Ectodermal cell (in vitro differentiated cells): ENCODE results near the gene ZC2HC1C.

Experiments
- H3K27ac ChIP-seq: 2 replicates; pipeline ENCODE4 v1.7.0; 2013; ENCODE audit warnings: mild to moderate bottlenecking, low read depth, low read length; ENCODE audit not compliant: insufficient read depth, poor library complexity, severe bottlenecking
- H3K27me3 ChIP-seq: 2 replicates; pipeline ENCODE4 v1.7.0; 2013; ENCODE audit warnings: mild to moderate bottlenecking, low read length; ENCODE audit not compliant: insufficient read depth, control insufficient read depth, poor library complexity, severe bottlenecking
- H3K36me3 ChIP-seq: one replicate; pipeline ENCODE4 v1.7.0; 2013; ENCODE audit warnings: low read length; ENCODE audit not compliant: control insufficient read depth, insufficient read depth
- H3K4me1 ChIP-seq: one replicate; pipeline ENCODE4 v1.7.0; 2013; ENCODE audit warnings: low read length; ENCODE audit not compliant: control insufficient read depth, insufficient read depth
- H3K4me3 ChIP-seq: 2 replicates; pipeline ENCODE4 v1.7.0; 2013; ENCODE audit warnings: low read depth, low read length, control low read depth; ENCODE audit not compliant: insufficient read depth
- H3K9me3 ChIP-seq: 2 replicates; pipeline ENCODE4 v1.7.0; 2013; ENCODE audit warnings: mild to moderate bottlenecking, low read length, moderate library complexity; ENCODE audit not compliant: control insufficient read depth
- WGBS, 2 experiments: methylation state at CpG; one replicate each; pipeline ENCODE4 v1.1.7; 2013; ENCODE audit warnings: missing lambda C conversion rate in 2 of 2; 5-methylcytosine and 5-hydroxymethylcytosine counted together

ZC2HC1C gene

DNA sequence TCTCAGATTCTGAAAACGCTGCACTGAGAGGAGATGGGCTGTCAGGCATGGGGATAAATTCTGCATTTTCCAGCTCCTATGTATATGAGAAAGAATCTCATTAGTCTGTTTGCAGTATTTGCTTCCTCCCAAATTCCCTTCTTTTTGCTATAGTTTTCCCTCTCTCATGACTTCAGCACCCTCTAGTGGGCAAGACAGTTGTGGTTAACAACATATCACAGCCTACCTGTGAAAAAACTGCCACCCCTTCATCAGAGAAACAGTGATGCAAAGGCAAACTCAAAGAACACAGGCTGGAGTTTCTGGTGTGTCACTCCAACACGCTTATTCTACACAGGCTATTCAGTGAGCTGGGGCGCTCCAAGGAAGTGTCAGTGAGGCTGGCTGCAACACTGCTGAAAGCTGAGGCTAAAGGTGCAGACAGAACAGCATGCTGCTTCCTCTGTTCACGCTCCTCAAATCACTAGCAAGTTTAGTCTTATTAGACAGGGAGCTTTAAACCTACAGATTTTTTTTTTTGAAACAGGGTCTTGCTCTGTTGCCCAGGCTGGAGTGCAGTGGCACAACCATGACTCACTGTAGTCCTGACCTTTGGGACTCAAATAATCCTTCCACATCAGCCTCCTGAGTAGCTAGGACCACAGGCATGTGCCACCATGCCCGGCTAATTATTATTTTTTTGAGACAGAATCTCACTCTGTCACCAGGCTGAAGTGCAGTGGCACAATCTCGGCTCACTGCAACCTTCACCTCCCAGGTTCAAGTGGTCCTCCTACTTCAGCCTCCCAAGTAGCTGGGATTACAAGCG is 19.3 kb downstream of the ZC2HC1C start:
- Histone ChIP-seq H3K27me3 (no peaks in the 10 kb centered on the region), H3K27ac (no peak overlapping the region), H3K36me3 (peaks cover 32% of the 10 kb centered on the region), H3K4me1 (no peaks in the 10 kb centered on the region), H3K9me3 (no peaks in the 10 kb centered on the region), H3K4me3 (no peak overlapping the region)
- WGBS, 2 experiments: 77 to 83% methylated on average over 7 of the region's 7 CpGs

DNA sequence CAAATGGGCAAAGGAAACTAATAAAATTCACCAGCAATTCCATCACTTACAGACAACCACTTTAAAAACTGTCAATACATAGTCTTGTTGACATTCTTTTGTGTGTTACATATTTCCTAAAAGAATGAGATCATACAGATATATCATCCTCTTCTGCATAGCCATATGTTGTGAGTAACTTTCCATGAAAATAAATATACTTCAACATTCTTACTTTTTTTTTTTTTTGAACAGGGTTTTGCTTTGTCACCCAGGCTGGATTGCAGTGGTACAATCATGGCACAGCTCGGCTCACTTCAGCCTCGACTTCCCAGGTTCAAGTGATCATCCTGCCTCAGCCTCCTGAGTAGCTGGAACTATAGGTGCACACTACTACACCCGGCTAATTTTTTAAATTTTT is 20.9 kb downstream of the ZC2HC1C start:
- Histone ChIP-seq H3K9me3 (no peaks in the 10 kb centered on the region), H3K27ac (no peak overlapping the region), H3K27me3 (no peaks in the 10 kb centered on the region), H3K4me1 (no peaks in the 10 kb centered on the region), H3K4me3 (no peak overlapping the region), H3K36me3 (peaks cover 33% of the 10 kb centered on the region)
- WGBS, 2 experiments: 92 to 95% methylated on average over 3 of the region's 3 CpGs

DNA sequence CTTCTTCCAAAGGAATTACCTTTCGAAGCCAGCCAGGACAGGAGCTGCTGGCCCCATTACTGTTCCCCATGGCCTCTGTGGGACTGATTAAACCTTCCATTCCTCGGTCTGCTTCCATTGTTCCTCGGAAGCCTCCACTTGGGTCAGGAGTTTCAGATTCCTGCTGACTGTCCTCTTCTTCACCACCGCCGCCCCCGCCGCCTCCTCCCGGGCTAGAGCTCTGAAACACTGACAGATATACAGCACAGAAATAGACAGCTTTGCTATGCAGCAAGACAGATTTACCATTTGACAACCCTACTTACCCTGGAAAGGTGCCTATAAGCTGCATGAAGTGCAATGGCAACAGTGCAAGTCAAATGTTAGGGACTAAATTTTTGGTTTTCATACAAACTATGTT is 21.8 kb downstream of the ZC2HC1C start:
- no peaks in the 10 kb centered on the region for H3K27me3 ChIP-seq
- no peak overlapping the region for H3K4me3 ChIP-seq
- H3K27ac ChIP-seq: peak overlapping the region; percentile 19
- H3K9me3 ChIP-seq: no peaks in the 10 kb centered on the region
- WGBS, 2 experiments: 62 to 72% methylated on average over 8 of the region's 8 CpGs
- H3K36me3 ChIP-seq: peaks cover 36% of the 10 kb centered on the region
- no peaks in the 10 kb centered on the region for H3K4me1 ChIP-seq

DNA sequence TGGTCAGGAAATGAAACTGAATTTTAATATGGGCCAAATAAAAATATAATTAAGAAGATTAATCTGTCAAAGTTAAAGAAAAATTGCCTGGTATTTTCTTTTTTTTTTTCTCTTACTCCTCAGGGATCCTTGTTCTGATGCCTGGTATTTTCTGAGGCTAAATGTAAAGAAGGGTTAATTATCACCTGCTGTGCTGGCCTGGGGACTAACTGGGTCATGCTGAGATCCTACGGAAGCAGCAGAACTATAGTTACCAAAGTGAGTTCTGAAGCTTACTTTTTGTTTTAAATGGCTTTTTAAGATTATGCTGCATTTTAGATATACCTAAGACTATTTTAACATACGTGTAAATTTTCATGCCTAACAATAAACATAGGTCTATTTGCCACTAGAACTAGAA is 23.3 kb downstream of the ZC2HC1C start:
- no peak overlapping the region for H3K27ac ChIP-seq
- peaks cover 33% of the 10 kb centered on the region for H3K36me3 ChIP-seq
- H3K27me3 ChIP-seq: no peaks in the 10 kb centered on the region
- WGBS, 2 experiments: 32 to 48% methylated on average over 2 of the region's 2 CpGs
- H3K9me3 ChIP-seq: no peaks in the 10 kb centered on the region
- no peaks in the 10 kb centered on the region for H3K4me1 ChIP-seq
- H3K4me3 ChIP-seq: no peak overlapping the region

DNA sequence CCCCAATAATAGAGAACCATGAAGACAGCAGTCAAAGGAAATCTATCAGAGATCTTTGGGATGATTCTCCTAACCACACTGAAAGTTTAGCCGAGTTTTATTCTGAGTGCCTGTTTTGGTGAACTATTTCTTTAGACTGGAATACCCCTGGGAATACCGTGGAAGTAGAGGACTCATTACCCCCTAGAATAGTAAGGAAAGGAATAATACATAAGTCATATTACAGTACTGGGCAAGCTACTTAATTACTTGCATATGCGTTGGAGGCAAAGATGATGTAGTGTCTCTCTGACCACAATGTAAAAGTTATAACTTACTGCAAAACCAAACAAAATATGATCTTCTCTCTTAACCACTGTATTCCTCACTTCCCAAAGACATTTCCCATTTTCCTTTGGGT is 25.5 kb downstream of the ZC2HC1C start:
- Histone ChIP-seq H3K27ac (no peak overlapping the region), H3K36me3 (peaks cover 33% of the 10 kb centered on the region), H3K27me3 (no peaks in the 10 kb centered on the region), H3K4me3 (no peak overlapping the region), H3K4me1 (no peaks in the 10 kb centered on the region), H3K9me3 (no peaks in the 10 kb centered on the region)
- 94 to 100% methylated on average over 3 of the region's 3 CpGs for WGBS, 2 experiments

DNA sequence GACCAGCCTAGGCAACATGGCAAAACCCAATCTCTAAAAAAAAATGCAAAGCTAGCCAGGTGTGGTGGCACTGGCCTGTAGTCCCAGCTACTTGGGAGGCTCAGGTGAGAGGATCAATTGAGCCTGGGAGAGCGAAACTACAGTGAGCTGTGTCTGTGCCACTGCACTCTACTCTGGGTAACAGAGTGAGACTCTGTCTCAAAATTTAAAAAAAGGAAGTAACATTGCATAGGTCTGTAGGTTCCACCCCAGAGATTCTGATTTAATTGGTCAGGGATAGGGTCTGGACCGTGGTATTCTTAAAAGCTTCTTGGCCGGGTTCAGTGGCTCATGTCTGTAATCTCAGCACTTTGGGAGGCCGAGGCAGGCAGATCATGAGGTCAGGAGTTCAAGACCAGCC is 26.2 kb downstream of the ZC2HC1C start:
- Histone ChIP-seq H3K36me3 (peaks cover 38% of the 10 kb centered on the region), H3K4me3 (no peak overlapping the region), H3K9me3 (no peaks in the 10 kb centered on the region), H3K27me3 (no peaks in the 10 kb centered on the region), H3K4me1 (no peaks in the 10 kb centered on the region), H3K27ac (no peak overlapping the region)
- WGBS, 2 experiments: 93 to 95% methylated on average over 4 of the region's 4 CpGs

DNA sequence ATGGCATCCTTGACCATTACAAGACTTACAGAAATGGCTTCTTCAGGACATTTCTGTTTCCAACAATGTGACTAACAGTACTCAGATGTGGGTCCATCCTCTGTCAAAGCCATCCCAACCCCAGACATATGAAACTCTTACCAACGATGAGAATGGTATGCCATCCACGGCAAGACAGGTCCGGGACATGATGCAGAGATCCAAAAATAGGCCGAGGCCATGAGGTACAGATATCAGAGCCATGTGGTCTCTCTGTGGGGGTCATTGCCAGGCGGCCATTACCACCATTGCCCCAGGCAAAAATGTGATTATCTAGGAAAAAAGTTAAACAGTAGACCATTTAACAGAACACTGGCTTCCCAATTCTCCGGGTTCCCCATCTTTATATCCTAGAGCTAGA is 27.5 kb downstream of the ZC2HC1C start:
- Histone ChIP-seq H3K36me3 (peaks cover 41% of the 10 kb centered on the region), H3K9me3 (no peaks in the 10 kb centered on the region), H3K4me3 (no peak overlapping the region), H3K4me1 (no peaks in the 10 kb centered on the region), H3K27ac (no peak overlapping the region), H3K27me3 (no peaks in the 10 kb centered on the region)
- 95 to 96% methylated on average over 6 of the region's 6 CpGs for WGBS, 2 experiments

DNA sequence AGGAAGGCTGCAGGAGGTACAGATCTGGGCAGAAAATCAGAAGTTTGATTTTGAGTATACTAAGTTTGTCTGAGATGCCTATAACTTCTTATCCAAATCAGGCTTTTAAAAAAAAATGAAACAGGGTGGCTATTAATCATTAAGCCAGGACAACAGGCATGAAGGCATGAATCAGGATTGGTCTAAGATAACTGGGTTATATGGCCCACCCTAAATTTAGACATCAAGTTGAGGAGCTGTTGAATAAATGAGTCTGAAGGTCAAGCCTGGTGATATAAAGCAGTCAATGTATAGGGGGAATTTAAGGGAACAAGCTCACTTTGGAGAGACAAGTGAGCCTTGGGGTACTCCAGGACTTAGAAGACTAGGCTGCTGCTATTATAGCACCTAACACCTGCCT is 28.8 kb downstream of the ZC2HC1C start:
- Histone ChIP-seq H3K27ac (no peak overlapping the region), H3K4me1 (no peaks in the 10 kb centered on the region), H3K9me3 (no peaks in the 10 kb centered on the region), H3K4me3 (no peak overlapping the region), H3K27me3 (no peaks in the 10 kb centered on the region), H3K36me3 (peaks cover 49% of the 10 kb centered on the region)

DNA sequence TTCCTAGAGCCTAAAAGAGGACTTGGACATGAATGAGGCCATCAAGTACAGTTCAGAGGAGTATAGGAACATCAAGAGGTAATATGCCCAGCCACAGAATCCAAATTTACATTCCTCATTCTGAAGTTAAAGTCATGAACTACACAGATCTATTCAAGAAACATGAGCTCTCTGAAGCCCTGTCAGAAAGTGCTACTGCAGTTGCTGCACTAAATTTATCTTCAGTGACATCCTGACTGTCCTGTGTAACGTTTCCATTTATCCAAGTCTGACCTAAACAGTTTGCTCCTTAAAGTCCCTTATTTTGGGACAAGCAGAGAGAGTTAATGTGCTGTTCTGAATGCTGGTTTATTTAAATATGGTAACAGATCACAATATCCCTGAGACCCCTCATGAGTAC is 29.2 kb downstream of the ZC2HC1C start:
- 88 to 91% methylated on average over 1 of the region's 1 CpG for WGBS, 2 experiments
- Histone ChIP-seq H3K9me3 (no peaks in the 10 kb centered on the region), H3K27me3 (no peaks in the 10 kb centered on the region), H3K4me1 (no peaks in the 10 kb centered on the region), H3K36me3 (peaks cover 50% of the 10 kb centered on the region), H3K27ac (no peak overlapping the region), H3K4me3 (no peak overlapping the region)

DNA sequence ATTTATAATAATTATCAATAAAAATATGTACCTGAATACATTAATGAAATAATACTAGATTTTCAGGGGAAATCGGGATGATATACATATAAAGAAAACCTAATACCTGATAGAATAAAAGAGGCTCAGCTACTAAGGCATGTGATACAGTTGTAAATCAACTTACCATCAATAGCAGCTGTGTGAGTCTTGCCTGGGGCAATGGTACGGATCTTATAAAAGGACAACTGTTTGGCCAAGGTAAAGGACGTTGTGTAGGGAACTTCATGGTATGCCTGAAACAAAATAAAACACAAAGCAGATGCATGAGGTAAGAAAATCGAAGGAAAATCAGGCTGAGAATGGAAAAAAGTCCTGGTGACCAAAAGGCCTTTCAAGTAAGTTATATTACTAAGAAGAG is 32.0 kb downstream of the ZC2HC1C start:
- Histone ChIP-seq H3K27ac (no peak overlapping the region), H3K27me3 (no peaks in the 10 kb centered on the region), H3K4me1 (no peaks in the 10 kb centered on the region), H3K4me3 (no peak overlapping the region), H3K36me3 (peaks cover 48% of the 10 kb centered on the region), H3K9me3 (no peaks in the 10 kb centered on the region)
- whole genome bisulfite sequencing, 2 experiments: 89 to 91% methylated on average over 3 of the region's 4 CpGs

DNA sequence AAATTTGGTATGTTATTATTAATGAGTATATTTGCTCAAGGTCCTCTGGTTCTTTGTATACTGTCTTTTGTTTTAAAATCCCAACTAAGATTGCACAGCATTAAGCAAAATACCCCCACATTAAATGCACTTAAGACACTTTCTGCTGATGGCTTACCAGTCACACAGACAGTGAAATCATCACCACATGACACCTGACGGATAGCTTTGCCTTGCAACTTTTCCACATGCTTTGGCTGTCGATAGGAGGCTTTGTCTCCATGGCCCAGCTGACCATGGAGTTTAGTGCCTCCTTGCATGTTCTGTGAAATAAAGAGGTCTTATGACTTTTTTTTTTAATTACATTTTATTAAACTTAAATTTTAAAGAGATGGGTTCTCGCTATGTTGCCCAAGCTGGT is 37.7 kb downstream of the ZC2HC1C start:
- H3K4me1 ChIP-seq: no peaks in the 10 kb centered on the region
- H3K27me3 ChIP-seq: no peaks in the 10 kb centered on the region
- H3K27ac ChIP-seq: no peak overlapping the region
- no peaks in the 10 kb centered on the region for H3K9me3 ChIP-seq
- H3K36me3 ChIP-seq: peaks cover 56% of the 10 kb centered on the region
- 92 to 94% methylated on average over 3 of the region's 3 CpGs for WGBS, 2 experiments
- no peak overlapping the region for H3K4me3 ChIP-seq
